Urothelium cell line (cell line): ENCODE results near the gene SYNE1.
"Not testable (repeated sequence)": the region's sequence is repeated elsewhere in the genome, so short reads cannot be mapped to it uniquely, and the experiment has no call there.

Source experiments
- DNase-seq: peaks from one replicate; pipeline ENCODE4 v3.0.0; 2011; ENCODE audit warnings: low spot score, mixed read lengths
- FAIRE-seq: peaks from 2 replicates; lab custom pipeline; 2011; peaks lifted over from hg19 to GRCh38; lab: Jason Lieb, UNC

The SYNE1 gene

DNA sequence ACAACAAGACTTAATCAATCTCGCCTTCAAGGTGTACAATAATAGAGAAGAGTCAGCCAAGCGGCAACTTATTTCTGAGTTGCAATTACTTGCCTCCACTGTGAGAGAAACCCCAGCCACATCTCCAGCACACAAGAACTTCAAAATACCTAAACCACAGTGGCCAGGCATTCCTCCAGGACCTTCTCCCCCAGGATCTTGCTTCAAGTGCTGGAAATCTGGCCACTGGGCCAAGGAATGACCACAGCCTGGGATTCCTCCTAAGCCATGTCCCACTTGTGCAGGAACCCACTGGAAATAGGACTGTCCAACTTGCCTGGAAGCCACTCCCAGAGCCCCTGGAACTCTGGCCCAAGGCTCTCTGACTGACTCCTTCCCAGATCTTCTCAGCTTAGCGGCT is 144.9 kb downstream of the SYNE1 start:
- not testable (repeated sequence) for FAIRE-seq, DNase-seq

DNA sequence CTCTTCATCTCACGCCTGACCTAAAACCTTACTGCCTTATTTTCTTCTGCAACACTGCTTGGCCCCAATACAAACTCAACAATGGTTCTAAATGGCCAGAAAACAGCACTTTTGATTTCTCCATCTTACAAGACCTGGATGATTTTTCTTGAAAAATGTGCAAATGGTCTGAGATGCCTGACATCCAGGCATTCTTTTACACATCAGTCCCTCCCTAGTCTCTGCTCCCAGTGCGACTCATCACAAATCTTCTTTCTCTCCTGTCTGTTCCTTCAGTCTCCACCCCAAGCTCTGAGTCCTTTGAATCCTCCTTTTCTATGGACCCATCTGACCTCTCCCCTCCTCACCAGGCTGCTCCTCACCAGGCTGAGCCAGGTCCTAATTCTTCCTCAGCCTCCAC is 145.7 kb downstream of the SYNE1 start:
- FAIRE-seq, DNase-seq: not testable (repeated sequence)

DNA sequence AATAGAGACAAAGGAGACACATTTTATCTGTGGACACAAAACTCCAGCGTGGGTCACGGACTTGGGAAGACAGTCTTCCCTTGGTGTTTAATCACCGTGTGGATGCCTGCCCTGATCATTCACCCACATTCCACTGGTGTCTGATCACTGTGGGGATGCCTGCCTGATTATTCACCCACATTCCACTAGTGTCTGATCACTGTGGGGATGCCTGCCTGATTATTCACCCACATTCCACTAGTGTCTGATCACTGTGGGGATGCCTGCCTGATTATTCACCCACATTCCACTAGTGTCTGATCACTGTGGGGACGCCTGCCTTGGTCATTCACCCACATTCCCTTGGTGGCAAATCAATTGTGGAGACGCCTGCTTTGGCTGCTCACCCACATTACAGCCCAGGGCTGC is 146.2 kb downstream of the SYNE1 start:
- not testable (repeated sequence) for DNase-seq, FAIRE-seq

DNA sequence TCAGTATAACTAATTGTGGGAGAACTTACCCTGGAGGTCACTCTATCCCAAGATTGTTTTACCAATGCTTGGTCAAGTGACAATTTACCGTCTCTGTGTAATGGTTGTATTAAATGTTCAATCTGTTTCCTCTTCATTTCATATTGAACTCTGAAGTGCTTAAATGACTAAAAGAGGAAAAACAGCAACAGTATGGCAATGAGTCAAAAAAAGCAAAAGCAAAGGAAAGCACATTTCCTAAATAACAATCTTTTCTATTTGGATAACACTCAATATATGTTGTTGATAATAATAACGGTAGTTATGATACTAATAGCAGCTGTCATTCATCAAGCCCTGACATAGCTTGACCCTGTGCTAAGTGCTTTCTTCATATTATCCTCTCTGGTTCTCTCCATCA is 152.4 kb downstream of the SYNE1 start:
- no peak for FAIRE-seq
- no peak for DNase-seq

DNA sequence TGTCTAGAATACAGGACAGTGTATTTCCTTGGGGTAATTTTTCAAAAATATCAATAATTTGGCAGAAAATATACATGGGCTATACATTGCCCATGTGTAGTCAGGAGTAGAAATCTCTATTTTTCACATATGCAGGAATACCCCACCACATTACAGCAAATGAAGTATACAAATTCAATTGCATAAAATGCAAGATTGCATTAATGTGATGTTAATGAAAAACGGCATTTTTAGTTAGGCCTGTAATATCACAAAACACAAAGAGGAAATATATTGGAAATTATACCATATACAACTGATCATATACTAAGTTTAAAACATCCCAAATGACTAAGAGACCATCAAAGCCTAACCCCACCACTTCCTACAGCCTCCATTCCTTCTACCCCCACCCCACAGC is 154.9 kb downstream of the SYNE1 start:
- FAIRE-seq, result no peak

DNA sequence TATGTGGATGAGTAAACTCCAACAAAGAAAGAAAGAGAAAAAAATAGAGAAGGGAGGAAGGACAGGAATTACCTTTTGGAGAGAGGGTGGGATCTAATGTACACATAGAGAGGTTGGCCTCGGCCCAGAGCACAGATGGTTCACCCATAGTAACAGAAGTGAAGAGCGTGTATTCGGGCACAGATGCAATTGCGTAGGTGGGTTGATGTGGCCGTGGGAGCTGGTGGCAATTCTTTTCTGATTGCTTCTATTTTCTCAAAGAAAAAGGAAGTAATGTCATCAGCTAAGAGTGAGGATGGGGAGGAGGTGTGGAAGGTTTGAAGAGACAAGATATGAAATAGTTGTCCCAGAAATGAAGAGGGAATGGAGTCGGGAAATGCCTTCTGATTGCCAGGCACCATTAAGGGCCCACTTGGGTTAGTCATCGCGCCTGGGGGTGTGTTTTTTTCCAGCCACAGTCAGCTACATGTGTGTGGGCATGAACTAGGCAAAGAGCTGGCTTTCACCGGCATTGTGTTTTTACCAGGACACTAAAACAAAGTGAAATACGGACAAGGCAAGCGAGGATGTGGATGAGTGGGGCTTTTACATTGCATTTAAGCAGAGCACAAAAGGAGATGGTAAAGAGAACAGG is 158.7 kb downstream of the SYNE1 start:
- DNase-seq (no peak), FAIRE-seq (no peak)

More for the DNA sequence above, 154.9 kb downstream of the SYNE1 start:
- no peak for DNase-seq

DNA sequence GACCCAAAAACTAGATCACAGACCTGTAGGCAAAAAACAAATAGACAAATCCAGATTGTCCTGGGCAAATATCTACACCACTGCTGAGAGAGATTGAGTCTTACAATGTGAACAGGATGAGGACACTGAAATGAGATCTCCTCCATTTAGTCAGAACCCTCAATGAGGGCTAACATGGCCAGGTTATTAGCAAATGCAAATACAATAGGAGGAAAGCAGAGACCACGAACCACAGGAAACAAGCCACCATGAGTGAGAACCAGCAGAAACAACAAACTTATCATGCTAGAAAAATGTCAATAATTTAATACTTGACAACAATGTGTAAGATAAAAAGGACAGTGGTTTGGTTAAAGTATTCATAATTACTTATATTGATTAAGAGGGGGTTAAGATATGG is 162.8 kb downstream of the SYNE1 start:
- DNase-seq (no peak), FAIRE-seq (no peak)

DNA sequence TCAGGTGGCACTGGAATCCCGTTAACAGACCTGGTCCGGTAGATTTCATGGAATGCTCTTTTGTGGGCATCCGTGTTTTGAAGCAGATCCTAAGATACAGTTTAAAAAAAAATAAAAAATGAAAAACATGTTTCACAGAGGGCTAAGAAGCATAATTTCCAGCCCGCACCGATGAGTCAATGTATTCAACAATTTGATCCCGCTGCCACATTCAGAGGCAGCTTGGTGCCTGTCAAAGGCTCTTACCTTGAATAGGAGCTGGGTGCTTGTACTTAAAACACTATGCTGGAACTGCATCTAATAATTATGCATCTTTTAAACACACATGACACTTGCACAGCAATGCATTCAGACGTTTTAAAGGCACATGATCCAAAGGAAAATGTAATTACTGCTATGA is 164.8 kb downstream of the SYNE1 start:
- no peak for FAIRE-seq
- DNase-seq, result peak; percentile 17

DNA sequence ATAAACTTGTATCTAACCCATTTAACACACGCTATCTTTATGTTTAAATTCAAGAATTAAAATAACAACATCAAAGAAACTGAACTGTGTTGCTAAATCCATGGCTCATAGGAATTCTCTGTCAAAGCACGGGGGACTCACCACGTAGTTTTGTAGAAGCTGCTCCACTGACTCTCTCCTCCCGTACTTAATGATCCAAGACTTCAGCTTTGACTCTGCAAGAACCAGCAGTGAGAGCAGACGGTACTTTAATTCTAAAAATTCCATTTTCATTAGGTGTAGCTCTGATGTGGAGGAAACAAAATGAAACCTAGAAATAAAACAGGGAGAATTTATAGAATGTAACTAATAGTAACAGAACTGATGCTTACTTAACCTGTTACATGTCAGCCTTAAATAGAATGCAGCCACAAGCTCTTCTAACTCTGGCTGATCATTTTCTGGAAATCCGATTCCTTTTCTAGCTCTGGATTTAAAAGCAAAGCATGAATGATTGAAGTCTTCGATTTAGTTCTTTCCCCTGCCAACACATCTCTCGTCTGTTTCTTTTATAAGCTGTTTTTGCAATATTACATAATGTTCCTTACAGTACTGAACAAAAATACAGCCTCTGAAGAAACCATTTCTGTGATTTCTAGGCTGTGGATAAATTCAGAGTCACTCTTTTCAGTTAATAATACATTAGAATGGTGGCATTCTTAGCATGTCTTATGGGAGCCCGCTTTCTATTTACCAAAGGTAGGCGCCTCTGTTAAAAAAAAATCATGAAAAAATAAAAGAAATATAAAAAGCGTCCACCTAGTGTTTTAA is 165.5 kb downstream of the SYNE1 start:
- no peak for FAIRE-seq
- DNase-seq, result no peak

DNA sequence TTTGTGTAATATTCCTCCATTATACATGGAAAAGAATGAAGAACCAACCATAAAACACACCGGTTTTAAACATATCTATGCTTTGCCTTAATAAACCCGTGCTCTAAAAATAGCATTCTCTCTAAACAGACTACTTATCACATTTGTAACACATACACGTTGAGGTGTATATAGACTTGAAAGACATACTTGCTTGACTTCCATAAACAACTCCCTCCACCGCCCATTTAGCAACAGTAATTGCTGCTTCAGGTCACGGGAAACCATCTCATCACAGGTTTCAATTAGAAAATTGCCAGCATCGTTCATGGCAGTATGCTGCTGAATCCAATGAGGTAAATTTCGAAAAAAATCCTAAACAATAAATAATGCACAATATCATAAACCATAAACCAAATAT is 174.0 kb downstream of the SYNE1 start:
- DNase-seq (no peak), FAIRE-seq (no peak)

DNA sequence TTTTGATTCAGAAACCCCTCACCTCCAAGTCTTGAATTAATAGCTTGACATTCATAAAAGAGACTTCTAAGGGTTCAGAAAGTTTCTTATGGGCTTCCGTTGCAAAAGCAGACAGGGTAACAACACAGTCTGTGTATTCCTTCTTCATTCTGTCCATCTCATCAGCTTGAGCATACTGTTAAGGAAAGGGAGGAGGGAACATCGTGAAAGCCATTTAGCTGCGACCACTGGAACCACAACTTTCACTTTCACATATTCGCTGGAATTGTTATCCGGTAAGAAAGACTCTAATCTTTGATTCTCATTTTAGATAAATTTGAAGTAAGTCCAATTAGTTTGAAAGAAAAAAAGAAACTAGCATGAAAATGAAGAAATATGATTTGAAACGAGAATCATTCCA is 174.4 kb downstream of the SYNE1 start:
- no peak for DNase-seq

DNA sequence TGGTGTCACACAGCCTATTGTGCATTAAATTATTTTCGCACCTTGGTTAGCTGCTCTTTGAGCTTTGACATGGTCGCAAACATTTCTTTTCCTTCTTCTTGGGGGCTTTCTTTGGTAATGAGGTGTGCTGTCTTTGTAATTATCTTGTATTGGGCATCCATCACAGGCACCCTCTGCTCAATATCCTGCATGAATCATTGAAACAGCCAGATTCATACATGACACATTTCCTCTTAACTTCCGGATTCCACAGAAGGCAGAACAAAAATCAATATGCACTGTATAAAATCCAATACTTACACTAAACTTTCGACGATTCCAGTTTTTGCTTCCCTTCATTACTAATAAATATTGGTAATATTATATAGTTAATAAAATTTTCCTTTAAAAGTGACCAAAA is 175.6 kb downstream of the SYNE1 start:
- DNase-seq (peak; percentile 32), FAIRE-seq (no peak)

More for the DNA sequence above, 174.4 kb downstream of the SYNE1 start:
- no peak for FAIRE-seq

DNA sequence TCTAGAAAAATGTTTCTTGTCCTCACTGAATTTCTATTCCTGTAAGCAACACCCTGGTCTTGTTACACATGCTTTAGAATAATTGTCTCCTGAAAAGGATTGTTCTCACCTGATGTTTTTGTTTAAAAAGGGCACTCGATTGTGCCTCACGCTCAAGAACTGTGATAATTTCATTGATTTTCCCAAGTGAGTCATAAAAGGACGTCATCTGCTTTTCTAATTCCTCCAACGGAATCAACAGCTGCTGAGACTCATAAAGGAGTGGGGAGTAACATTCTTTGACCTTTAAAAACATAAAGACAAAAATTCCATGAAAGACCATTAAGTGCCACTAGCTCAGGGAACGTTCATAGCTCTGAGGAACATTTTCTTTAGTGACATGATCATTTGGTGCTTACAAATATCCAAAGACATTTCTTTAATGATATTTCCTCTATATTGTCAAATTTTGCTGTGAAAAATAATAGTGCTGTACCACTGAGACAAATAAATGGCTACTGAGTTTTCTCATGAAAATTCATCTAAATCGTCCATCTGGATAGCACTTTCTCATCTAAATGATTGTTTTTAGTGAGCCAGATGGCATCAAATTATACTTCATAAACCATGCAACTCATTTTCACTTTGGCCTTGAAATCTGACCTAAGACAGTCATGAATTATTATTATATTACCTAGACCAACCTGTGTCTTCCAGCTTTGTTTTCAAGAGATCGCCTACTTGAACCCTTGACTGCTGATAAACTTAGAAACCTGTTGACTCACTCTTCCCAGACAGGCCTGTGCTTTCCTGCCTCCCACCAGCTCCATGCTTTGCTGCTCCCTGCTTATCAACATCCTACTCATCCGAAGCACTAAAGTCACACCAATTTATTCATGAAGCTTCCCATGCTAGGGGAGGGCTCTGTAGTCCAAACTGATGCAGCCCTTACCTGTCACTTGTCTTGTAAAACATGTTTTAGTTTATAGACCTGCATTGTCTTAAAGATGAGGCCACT is 178.2 kb downstream of the SYNE1 start:
- FAIRE-seq (no peak), DNase-seq (no peak)

DNA sequence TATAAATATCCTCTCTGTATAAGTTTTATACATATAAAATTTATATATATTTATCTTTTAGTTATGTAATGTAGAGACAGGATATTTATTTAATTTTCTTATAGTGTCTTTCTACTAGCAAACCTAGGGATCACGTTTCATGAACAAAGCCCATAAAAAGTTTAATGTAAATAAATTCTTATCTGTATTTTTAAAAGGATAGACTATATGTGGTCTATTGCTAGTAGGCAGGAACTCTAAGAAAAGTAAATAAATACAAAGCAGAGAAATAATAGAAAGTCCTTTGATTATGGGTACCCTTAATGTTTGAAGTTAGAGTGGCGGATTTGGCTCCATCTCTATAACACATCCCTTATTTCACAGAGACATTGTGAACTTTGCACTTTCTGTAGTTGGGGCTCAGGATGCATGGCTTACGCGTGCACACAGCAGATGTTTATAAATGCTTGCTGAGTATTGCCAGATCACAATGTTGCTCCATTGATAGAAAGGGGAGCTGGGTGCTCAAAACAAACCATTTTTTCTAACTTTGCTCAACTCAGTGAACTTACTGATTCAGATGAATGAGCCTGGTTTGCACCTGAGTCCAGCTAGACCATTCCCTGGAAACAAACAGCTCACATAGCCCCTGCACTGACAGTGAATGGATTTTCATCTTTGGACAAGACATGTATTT is 179.1 kb downstream of the SYNE1 start:
- DNase-seq, result no peak

DNA sequence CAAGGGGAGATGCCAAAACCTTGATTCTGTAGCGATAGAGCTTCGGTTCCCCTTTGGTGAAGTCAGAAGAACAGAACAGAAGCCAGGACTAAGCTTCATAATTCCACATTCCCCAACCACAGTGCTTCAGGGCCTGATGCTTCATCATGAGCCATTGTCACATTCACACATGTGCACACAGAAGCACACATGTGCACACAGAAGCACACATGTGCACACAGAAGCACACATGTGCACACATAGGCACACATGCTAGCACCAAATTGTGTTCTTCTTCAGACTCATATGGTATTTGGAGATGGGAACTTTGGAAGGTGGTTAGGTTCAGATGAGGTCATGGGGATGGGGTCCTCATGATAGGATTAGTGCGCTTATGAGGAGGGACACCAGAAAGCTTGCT is 183.2 kb downstream of the SYNE1 start:
- FAIRE-seq, result peak; percentile 30
- DNase-seq, result no peak

More for the DNA sequence above, 179.1 kb downstream of the SYNE1 start:
- no peak for FAIRE-seq

DNA sequence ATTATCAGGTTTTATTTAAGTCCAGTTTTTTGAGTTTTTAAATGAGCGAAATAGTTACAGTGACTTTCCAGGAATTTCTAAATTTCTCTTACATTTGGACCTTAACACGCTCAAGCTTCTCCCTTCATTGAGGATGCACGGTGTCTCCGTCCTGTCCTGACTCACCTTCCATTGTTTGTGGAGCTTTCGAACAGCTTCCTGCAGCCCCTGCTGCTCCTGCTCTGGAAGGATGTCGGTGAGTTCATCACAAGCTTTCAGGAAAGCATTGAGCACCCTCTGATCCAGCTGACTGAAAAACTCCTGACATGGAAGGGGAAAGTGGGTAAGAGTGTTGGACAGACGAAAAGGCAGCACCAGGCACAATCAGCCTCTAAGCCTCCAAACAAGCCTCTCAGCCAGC is 183.7 kb downstream of the SYNE1 start:
- no peak for FAIRE-seq
- no peak for DNase-seq

DNA sequence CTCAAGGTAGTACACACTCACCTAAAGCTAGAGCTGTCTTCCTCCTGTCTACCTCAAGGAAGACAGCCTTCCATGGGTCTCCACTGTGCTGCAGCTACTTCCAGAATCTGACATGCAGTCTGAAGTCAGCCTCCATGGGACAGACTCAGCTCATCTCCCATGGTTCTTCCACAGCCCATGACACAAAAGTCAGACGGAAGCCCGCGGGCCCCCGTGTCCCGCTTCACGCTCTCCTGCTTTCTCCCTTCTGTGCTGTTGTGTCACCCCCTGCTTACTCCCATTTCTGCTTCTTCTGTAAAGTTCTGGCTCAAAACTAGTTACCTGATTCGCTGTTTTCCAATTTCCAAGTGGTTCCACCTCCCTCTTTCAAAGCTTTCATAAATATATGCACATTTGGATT is 184.5 kb downstream of the SYNE1 start:
- FAIRE-seq, result no peak

DNA sequence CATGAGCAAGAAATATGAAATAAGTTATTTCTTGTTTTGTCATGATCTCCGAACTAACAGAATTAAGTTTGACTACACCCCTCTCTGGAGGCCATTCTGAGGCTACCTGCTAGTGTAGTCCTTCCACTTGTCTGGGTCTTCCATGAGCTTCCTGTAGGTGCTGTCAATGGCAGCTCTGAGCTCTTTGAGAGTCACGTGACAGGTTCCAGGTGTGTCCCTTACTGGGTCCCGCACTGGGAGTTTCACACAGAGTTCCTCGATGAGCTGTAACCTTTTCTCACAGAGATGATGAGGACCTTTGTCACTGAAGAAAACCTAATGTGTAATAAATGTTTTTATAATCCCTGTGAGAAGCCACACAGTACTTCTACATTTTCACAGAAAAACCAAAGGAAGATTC is 186.6 kb downstream of the SYNE1 start:
- DNase-seq (no peak), FAIRE-seq (no peak)

More for the DNA sequence above, 184.5 kb downstream of the SYNE1 start:
- no peak for DNase-seq

DNA sequence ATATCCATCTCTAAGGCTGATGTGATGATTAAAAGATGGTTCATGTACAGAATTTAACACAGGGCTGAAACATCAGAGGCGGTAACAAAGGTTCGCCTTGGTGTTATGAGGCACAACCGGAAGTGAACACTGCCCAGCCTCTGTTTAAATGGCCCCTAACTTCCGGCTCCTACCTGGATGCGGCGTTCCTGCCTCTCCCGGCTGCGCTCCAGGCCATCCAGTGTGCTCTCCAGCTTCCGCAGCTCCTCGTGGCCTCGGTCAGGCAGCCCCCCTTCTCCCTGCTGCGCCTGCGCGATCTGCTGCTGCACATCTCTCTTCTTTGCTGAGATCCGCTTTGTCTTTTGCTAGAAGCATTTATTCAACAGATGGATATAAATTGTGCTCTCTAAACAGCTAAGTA is 195.3 kb downstream of the SYNE1 start:
- DNase-seq, result no peak
- FAIRE-seq, result no peak

DNA sequence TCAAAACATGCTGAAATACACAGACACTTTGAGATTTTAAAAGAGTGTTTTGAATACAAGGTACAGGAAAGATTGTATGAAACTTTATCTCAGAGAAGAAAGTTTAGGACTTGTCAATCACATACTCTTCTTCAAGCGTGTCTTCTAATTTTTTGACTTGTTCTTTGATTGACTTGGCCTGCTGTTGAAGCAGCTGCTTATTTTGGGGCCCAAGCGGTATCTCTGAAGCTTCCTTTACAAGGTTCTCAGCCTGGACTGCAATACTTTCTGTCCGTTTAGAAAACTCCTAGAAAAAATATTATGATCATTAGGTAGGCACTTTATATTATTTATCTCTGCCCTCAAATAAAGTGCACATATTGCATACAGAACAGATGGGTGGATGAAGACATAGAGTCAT is 201.3 kb downstream of the SYNE1 start:
- DNase-seq (no peak), FAIRE-seq (no peak)

DNA sequence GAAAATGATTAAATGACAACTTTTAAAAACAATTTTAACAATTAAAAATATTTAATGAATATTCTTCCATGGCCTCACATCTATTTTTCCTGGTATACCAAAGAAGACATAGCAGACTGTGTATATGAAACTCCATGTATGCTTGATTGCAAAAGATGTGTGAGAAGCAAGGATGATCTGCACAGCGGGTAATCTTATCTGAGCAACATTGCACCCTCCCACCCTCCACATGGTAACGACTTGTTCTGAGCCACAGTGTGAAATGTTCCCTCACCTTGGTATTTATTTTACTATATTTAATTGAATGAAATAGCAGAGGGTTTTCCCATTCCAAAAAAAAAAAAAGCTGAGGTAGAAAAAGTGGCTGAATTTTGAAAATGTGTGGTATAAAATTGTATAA is 204.4 kb downstream of the SYNE1 start:
- no peak for FAIRE-seq

More for the DNA sequence above, 204.4 kb downstream of the SYNE1 start:
- no peak for DNase-seq
